ENCODE results near the gene FIGLA. TPM values are rescaled to one million over a fixed set of nuclear protein-coding genes. Genes with fewer than 3 reads are reported as not detected.

FIGLA gene
- total and polyA plus RNA-seq, 2 donors (not counting 1 experiment from before 2014, with no cell fraction given): not detected

GRCh38 chr2:70747284-70747683 lies 43.2 kb downstream of the FIGLA start:
- Histone ChIP-seq H3K9me3 (ENCODE audit: control extremely low read depth in 1 of 3, control insufficient read depth in 2 of 3, insufficient read depth in 1 of 3, low read length in 2 of 3) (peaks cover 0 to 5% (median 0%) of the 10 kb centered on the region in 3 donors), H3K9ac (ENCODE audit: low read length) (no peak overlapping the region), H3K36me3 (replicated peaks in 1 of 2; ENCODE audit: control extremely low read depth in 1 of 2, control insufficient read depth in 1 of 2, extremely low read depth in 1 of 2, insufficient read depth in 2 of 2, low read length in 1 of 2) (peaks cover 0 to 2% of the 10 kb centered on the region in 2 experiments), H3K4me3 (ENCODE audit: control extremely low read depth in 1 of 5, extremely low read depth in 1 of 5, insufficient read depth in 1 of 5, low read depth in 2 of 5, low read length in 4 of 5) (no peak overlapping the region), H2AFZ (ENCODE audit: insufficient read depth, low read depth, low read length, poor library complexity, severe bottlenecking) (no peak overlapping the region), H3K27ac (ENCODE audit: low read length in 2 of 2) (no peak overlapping the region), H4K20me1 (ENCODE audit: control insufficient read depth, insufficient read depth, low read length, poor library complexity, severe bottlenecking) (peaks cover 42% of the 10 kb centered on the region), H3K4me1 (ENCODE audit: control insufficient read depth in 2 of 2, insufficient read depth in 2 of 2, low read length in 2 of 2) (no peaks in the 10 kb centered on the region), H3K4me2 (replicated peaks; ENCODE audit: low read depth, low read length, poor library complexity, severe bottlenecking) (no peak overlapping the region), H3K79me2 (ENCODE audit: control insufficient read depth, insufficient read depth, low read length) (peaks cover 18% of the 10 kb centered on the region), H3K27me3 (replicated peaks in 1 of 4; ENCODE audit: control extremely low read depth in 1 of 4, control insufficient read depth in 3 of 4, insufficient read depth in 4 of 4, low read length in 3 of 4) (peaks cover 0 to 5% (median 0%) of the 10 kb centered on the region in 4 experiments)
- H3K4me1 Mint-ChIP-seq: peaks cover 20% of the 10 kb centered on the region
- WGBS (ENCODE audit: insufficient coverage): 100% methylated on average over 3 of the region's 3 CpGs
- H3K27me3 Mint-ChIP-seq: no peaks in the 10 kb centered on the region
- DNase-seq (no peak), ATAC-seq (ENCODE audit: low read depth) (no peak)
- TF ChIP-seq EZH2 (IDR thresholded peaks at IDR 0.05; ENCODE audit: borderline replicate concordance, insufficient read depth, low read depth, low read length, poor library complexity, severe bottlenecking): no peak
- no peak for TF ChIP-seq CTCF (IDR thresholded peaks at IDR 0.05)
- intact Hi-C loops (cut with micrococcal nuclease): no loop called here
- peaks cover 3% of the 10 kb centered on the region for H3K9me3 Mint-ChIP-seq (ENCODE audit: insufficient read depth)
- H3K4me3 Mint-ChIP-seq: no peak overlapping the region
- CTCF ChIA-PET: interaction anchor here (1.7 to 1.8 kb wide), 2 partner anchors 21 to 31 kb away, joined by 3 to 4 read pairs; partner anchors contain the start of gene ADD2
- no peak overlapping the region for H3K27ac Mint-ChIP-seq
- POLR2A ChIA-PET: no interaction called here

DNA sequence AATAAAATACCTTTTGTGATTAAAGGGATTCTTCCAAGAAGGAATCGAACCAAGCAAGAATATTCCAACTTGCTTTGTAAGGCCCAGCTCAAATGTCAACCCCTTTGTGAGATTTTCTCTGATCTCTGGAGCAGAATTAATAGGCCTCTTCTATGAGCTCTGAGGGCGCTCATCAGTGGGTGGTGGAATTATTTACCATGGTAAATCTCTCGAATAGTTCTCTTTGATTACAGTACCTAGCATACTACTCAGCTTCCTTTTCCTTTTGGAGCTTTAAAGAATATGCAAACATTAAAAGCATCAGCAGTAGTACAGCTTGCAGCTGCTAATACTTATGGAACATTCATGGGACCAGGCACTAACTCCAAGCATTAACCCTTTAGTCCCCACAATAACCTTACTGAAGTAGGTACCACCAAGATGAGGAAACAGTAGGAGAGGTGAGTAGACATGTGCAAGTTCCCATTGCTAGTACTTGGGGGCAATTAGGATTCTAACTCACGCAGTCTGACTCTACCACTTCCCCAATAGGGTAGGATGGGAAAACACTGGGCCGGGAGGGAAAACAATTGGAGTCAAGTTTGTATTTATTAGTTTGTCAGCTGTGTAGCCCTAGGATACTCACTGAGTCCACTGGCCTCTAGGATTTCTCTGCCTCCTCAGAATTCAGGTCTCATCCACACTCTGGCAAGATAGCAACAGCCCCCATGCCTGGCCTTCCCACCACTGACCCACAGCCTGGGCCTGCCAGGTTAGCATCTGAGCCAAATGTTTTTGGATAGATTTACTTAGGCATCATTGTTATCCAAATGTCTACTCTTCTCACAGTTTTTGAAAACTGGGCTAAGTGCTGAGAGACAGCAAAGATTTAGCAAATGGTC lies 44.1 kb downstream of the FIGLA start:
- Histone ChIP-seq H4K20me1 (ENCODE audit: control insufficient read depth, insufficient read depth, low read length, poor library complexity, severe bottlenecking) (peaks cover 42% of the 10 kb centered on the region), H3K9me3 (ENCODE audit: control extremely low read depth in 1 of 3, control insufficient read depth in 2 of 3, insufficient read depth in 1 of 3, low read length in 2 of 3) (peaks cover 0 to 5% (median 0%) of the 10 kb centered on the region in 3 donors), H3K4me1 (ENCODE audit: control insufficient read depth in 2 of 2, insufficient read depth in 2 of 2, low read length in 2 of 2) (no peaks in the 10 kb centered on the region), H3K27me3 (replicated peaks in 1 of 4; ENCODE audit: control extremely low read depth in 1 of 4, control insufficient read depth in 3 of 4, insufficient read depth in 4 of 4, low read length in 3 of 4) (peaks cover 0 to 5% (median 0%) of the 10 kb centered on the region in 4 experiments), H3K4me3 (ENCODE audit: control extremely low read depth in 1 of 5, extremely low read depth in 1 of 5, insufficient read depth in 1 of 5, low read depth in 2 of 5, low read length in 4 of 5) (no peak overlapping the region), H3K79me2 (ENCODE audit: control insufficient read depth, insufficient read depth, low read length) (peaks cover 18% of the 10 kb centered on the region), H3K4me2 (replicated peaks; ENCODE audit: low read depth, low read length, poor library complexity, severe bottlenecking) (no peak overlapping the region), H3K27ac (ENCODE audit: low read length in 2 of 2) (no peak overlapping the region), H3K9ac (ENCODE audit: low read length) (no peak overlapping the region), H2AFZ (ENCODE audit: insufficient read depth, low read depth, low read length, poor library complexity, severe bottlenecking) (no peak overlapping the region), H3K36me3 (replicated peaks in 1 of 2; ENCODE audit: control extremely low read depth in 1 of 2, control insufficient read depth in 1 of 2, extremely low read depth in 1 of 2, insufficient read depth in 2 of 2, low read length in 1 of 2) (peaks cover 0 to 4% of the 10 kb centered on the region in 2 experiments)
- no peaks in the 10 kb centered on the region for H3K27me3 Mint-ChIP-seq
- H3K9me3 Mint-ChIP-seq (ENCODE audit: insufficient read depth): peaks cover 3% of the 10 kb centered on the region
- CTCF ChIA-PET: interaction anchor here (0.7 kb wide), 1 partner anchor 28 kb away, joined by 3 read pairs; no protein-coding TSS in a partner anchor
- intact Hi-C loops (cut with micrococcal nuclease): no loop called here
- 83% methylated on average over 1 of the region's 5 CpGs for WGBS (ENCODE audit: insufficient coverage)
- TF ChIP-seq EZH2 (IDR thresholded peaks at IDR 0.05; ENCODE audit: borderline replicate concordance, insufficient read depth, low read depth, low read length, poor library complexity, severe bottlenecking) (no peak), CTCF (IDR thresholded peaks at IDR 0.05) (no peak)
- no peak overlapping the region for H3K4me3 Mint-ChIP-seq
- POLR2A ChIA-PET: no interaction called here
- DNase-seq: no peak
- H3K4me1 Mint-ChIP-seq: peaks cover 20% of the 10 kb centered on the region
- ATAC-seq (ENCODE audit: low read depth): no peak
- H3K27ac Mint-ChIP-seq: no peak overlapping the region

Measured in B cell (primary cell).